ENCODE data around the gene EXTL1. TPM values are rescaled to one million over a fixed set of nuclear protein-coding genes. Genes with fewer than 3 reads are reported as not detected.

EXTL1 gene
- total RNA-seq, 1 experiment from 2014 or later: 0.15 TPM

- Histone ChIP-seq H3K27ac (ENCODE audit: low read depth, low read length) (no peak overlapping the region), H3K9me2 (ENCODE audit: insufficient read depth) (no peaks in the 10 kb centered on the region), H3K27me3 (ENCODE audit: insufficient read depth, low read length) (no peaks in the 10 kb centered on the region), H3K9me3 (ENCODE audit: control insufficient read depth in 1 of 2, insufficient read depth in 1 of 2, low read depth in 1 of 2, low read length in 2 of 2) (no peaks in the 10 kb centered on the region), H4K20me1 (ENCODE audit: insufficient read depth) (no peaks in the 10 kb centered on the region), H3K4me2 (ENCODE audit: low read length) (no peak overlapping the region), H3K36me3 (ENCODE audit: control insufficient read depth in 1 of 2, insufficient read depth in 2 of 2, low read length in 2 of 2) (no peaks in the 10 kb centered on the region), H3K4me1 (ENCODE audit: control insufficient read depth in 1 of 2, insufficient read depth in 2 of 2, low read length in 2 of 2) (0 out of 4 replicates have a peak, but pooled peaks cover 0 to 5% of the 10 kb centered on the region in 2 experiments), H3K79me2 (ENCODE audit: insufficient read depth, low read length) (no peaks in the 10 kb centered on the region), H2AFZ (ENCODE audit: low read depth, low read length, poor library complexity, severe bottlenecking) (no peak overlapping the region), H3K4me3 (replicated peaks in 1 of 2; ENCODE audit: low read depth in 1 of 2, low read length in 2 of 2) (no peak overlapping the region), H3K9ac (ENCODE audit: low read length) (no peak overlapping the region)
- intact Hi-C loops (cut with micrococcal nuclease): no loop called here
- ChIA-PET RAD21 (ENCODE audit: low non-redundant PET in 1 of 2, low total read pairs in 2 of 2, uncharacterized antibody in 2 of 2, unreplicated experiment in 2 of 2) (no interaction called here), CTCF (no interaction called here), POLR2A (no interaction called here)
- no TSS peak for BruUV-seq (replicated peaks)
- TF ChIP-seq RAD21 (IDR thresholded peaks at IDR 0.05; ENCODE audit: low read depth): no peak
- no peak for TF ChIP-seq SP1 (IDR thresholded peaks at IDR 0.05; ENCODE audit: low read depth)
- TF ChIP-seq ATF3 (IDR thresholded peaks at IDR 0.05): no peak
- no peak for TF ChIP-seq EZH2 (IDR thresholded peaks at IDR 0.05)
- no peak for TF ChIP-seq ZNF274 (IDR thresholded peaks at IDR 0.05; ENCODE audit: low read depth, low read length)
- no peak for TF ChIP-seq SIN3A (IDR thresholded peaks at IDR 0.05; ENCODE audit: low read depth)
- no peak for TF ChIP-seq ZBTB33 (IDR thresholded peaks at IDR 0.05; ENCODE audit: extremely low read depth, insufficient replicate concordance, low read length)
- no peak for TF ChIP-seq TCF7L2 (IDR thresholded peaks at IDR 0.05; ENCODE audit: borderline replicate concordance, extremely low read depth, insufficient read depth, insufficient read length)
- no peak for TF ChIP-seq POLR2A (IDR thresholded peaks at IDR 0.05; ENCODE audit: borderline replicate concordance, extremely low read depth, insufficient read depth, insufficient read length)
- TF ChIP-seq YY1 (IDR thresholded peaks at IDR 0.05; ENCODE audit: extremely low read depth, insufficient replicate concordance, low read depth, low read length): no peak
- TF ChIP-seq CTCF (IDR thresholded peaks at IDR 0.05 in 2 of 3, conservative IDR thresholded peaks at IDR 0.05 in 1 of 3; ENCODE audit: borderline replicate concordance in 1 of 3, insufficient read depth in 1 of 3, low read depth in 2 of 3, low read length in 2 of 3): no peak
- TF ChIP-seq CBX3 (IDR thresholded peaks at IDR 0.05; ENCODE audit: low read depth): no peak
- no peak for TF ChIP-seq REST (IDR thresholded peaks at IDR 0.05; ENCODE audit: low read depth)
- no peak for TF ChIP-seq SRF (IDR thresholded peaks at IDR 0.05; ENCODE audit: low read depth)
- no peak for TF ChIP-seq MAX (IDR thresholded peaks at IDR 0.05)
- TF ChIP-seq EGR1 (IDR thresholded peaks at IDR 0.05; ENCODE audit: low read depth): no peak
- TF ChIP-seq POLR2AphosphoS5 (IDR thresholded peaks at IDR 0.05; ENCODE audit: low read depth, low read length): no peak
- no peak for ATAC-seq
- DNase-seq (ENCODE audit: low read depth, low spot score): no peak
Observed at GRCh38 chr1:26025517-26025916, 3.9 kb downstream of the EXTL1 start.
